Adrenal gland (tissue), 5 donors: Measurements from ENCODE around the gene SPAAR.

Source experiments
- CTCF ChIP-seq, 6 experiments: fragments of 450-650 bp in 4 of 6; fragments of 200-600 bp in 2 of 6; sonication (generic) in 1 of 6; IDR thresholded peaks; 1 replicate in 5 of 6; 2 replicates in 1 of 6; pipeline versions ENCODE4 v1.5.1 to v1.8.0; 2016 to 2021; ENCODE audit warnings: antibody characterized with exemption in 6 of 6, mild to moderate bottlenecking in 2 of 6, moderate library complexity in 1 of 6
- POLR2A ChIP-seq, 2 donors: fragments of 450-650 bp; IDR thresholded peaks; one replicate each; pipeline ENCODE4 v1.6.1; 2017; ENCODE audit warnings: antibody characterized with exemption in 2 of 2, mild to moderate bottlenecking in 2 of 2, moderate library complexity in 1 of 2
- donor health status: DM: no; HTN: no; CAD: no.

GRCh38 chr9:35930521-35930920 lies 21.2 kb downstream of the SPAAR start:
- TF ChIP-seq CTCF (IDR thresholded peaks at IDR 0.05): no peak
- TF ChIP-seq POLR2A (IDR thresholded peaks at IDR 0.05): no peak
